Peyer's patch (tissue), 4 donors: ENCODE measurements around the gene VGLL4.

Source experiments
- POLR2A ChIP-seq, 2 donors: fragments of 450-650 bp; IDR thresholded peaks; one replicate each; pipeline ENCODE4 v1.5.1; 2017; ENCODE audit warnings: antibody characterized with exemption in 2 of 2, mild to moderate bottlenecking in 2 of 2, moderate library complexity in 2 of 2
- TF ChIP-seq, protein P1 (sequence below), 6 experiments: fragments of 450-650 bp in 4 of 6; fragments of 200-600 bp in 2 of 6; sonication (generic) in 1 of 6; IDR thresholded peaks; one replicate each; pipeline ENCODE4 v1.5.1; 2017 to 2019; ENCODE audit warnings: antibody characterized with exemption in 6 of 6, mild to moderate bottlenecking in 3 of 6, moderate library complexity in 1 of 6

- TF ChIP-seq, protein P1, sequence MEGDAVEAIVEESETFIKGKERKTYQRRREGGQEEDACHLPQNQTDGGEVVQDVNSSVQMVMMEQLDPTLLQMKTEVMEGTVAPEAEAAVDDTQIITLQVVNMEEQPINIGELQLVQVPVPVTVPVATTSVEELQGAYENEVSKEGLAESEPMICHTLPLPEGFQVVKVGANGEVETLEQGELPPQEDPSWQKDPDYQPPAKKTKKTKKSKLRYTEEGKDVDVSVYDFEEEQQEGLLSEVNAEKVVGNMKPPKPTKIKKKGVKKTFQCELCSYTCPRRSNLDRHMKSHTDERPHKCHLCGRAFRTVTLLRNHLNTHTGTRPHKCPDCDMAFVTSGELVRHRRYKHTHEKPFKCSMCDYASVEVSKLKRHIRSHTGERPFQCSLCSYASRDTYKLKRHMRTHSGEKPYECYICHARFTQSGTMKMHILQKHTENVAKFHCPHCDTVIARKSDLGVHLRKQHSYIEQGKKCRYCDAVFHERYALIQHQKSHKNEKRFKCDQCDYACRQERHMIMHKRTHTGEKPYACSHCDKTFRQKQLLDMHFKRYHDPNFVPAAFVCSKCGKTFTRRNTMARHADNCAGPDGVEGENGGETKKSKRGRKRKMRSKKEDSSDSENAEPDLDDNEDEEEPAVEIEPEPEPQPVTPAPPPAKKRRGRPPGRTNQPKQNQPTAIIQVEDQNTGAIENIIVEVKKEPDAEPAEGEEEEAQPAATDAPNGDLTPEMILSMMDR (IDR thresholded peaks at IDR 0.05), result no peak
- no peak for TF ChIP-seq POLR2A (IDR thresholded peaks at IDR 0.05)
Measured at GRCh38 chr3:11679964-11680363, 36.2 kb upstream of the VGLL4 start.
